Muscle layer of colon (tissue), 2 donors: ENCODE results near the gene UTP25.
"Not testable (repeated sequence)": the region's sequence is repeated elsewhere in the genome, so short reads cannot be mapped to it uniquely, and the experiment has no call there.

Source experiments
- H3K27ac ChIP-seq: one replicate; pipeline ENCODE4 v1.7.0; 2013; ENCODE audit warnings: low read depth, mild to moderate bottlenecking, low read length, moderate library complexity
- H3K27me3 ChIP-seq, 2 donors: one replicate each; pipeline ENCODE4 v1.7.0; 2013; ENCODE audit warnings: low read length in 2 of 2, mild to moderate bottlenecking in 2 of 2; ENCODE audit not compliant: insufficient read depth in 2 of 2, control insufficient read depth in 1 of 2
- H3K36me3 ChIP-seq: one replicate; pipeline ENCODE4 v1.7.0; 2013; ENCODE audit warnings: mild to moderate bottlenecking, low read length; ENCODE audit not compliant: insufficient read depth
- H3K4me1 ChIP-seq: one replicate; pipeline ENCODE4 v1.7.0; 2013; ENCODE audit warnings: mild to moderate bottlenecking, low read length; ENCODE audit not compliant: insufficient read depth
- H3K4me3 ChIP-seq, 2 donors: one replicate each; pipeline ENCODE4 v1.7.0; 2013; ENCODE audit warnings: low read length in 2 of 2, low read depth in 1 of 2, mild to moderate bottlenecking in 1 of 2, moderate library complexity in 1 of 2
- H3K9ac ChIP-seq: one replicate; pipeline ENCODE4 v1.7.0; 2013; ENCODE audit warnings: low read length
- H3K9me3 ChIP-seq: one replicate; pipeline ENCODE4 v1.7.0; 2013; ENCODE audit warnings: mild to moderate bottlenecking, low read length
- donor health status: abdominal sarcoma.
- donor health status: Adenocarcinoma of cecum.

UTP25 gene

GRCh38 chr1:209889077-209889418, 61.3 kb downstream of the UTP25 start:
- no peak overlapping the region for H3K27ac ChIP-seq
- H3K4me1 ChIP-seq = no peaks in the 10 kb centered on the region
- H3K36me3 ChIP-seq = no peaks in the 10 kb centered on the region
- H3K27me3 ChIP-seq = no peaks in the 10 kb centered on the region
- H3K9me3 ChIP-seq = no peaks in the 10 kb centered on the region
- H3K4me3 ChIP-seq = no peak overlapping the region
- no peak overlapping the region for H3K9ac ChIP-seq

- H3K36me3 ChIP-seq = no peaks in the 10 kb centered on the region
- no peaks in the 10 kb centered on the region for H3K27me3 ChIP-seq
- no peaks in the 10 kb centered on the region for H3K4me1 ChIP-seq
- no peak overlapping the region for H3K9ac ChIP-seq
- H3K4me3 ChIP-seq = no peak overlapping the region
- H3K9me3 ChIP-seq = no peaks in the 10 kb centered on the region
- H3K27ac ChIP-seq = no peak overlapping the region
These were observed 63.0 kb downstream of the UTP25 start for GRCh38 chr1:209890641-209891330.

GRCh38 chr1:209893751-209894150, 66.0 kb downstream of the UTP25 start:
- H3K9me3 ChIP-seq = no peaks in the 10 kb centered on the region
- H3K4me3 ChIP-seq = no peak overlapping the region
- no peaks in the 10 kb centered on the region for H3K4me1 ChIP-seq
- no peaks in the 10 kb centered on the region for H3K36me3 ChIP-seq
- no peak overlapping the region for H3K9ac ChIP-seq
- H3K27me3 ChIP-seq = no peaks in the 10 kb centered on the region
- H3K27ac ChIP-seq = no peak overlapping the region

- Histone ChIP-seq H3K9ac (no peak overlapping the region), H3K4me3 (no peak overlapping the region), H3K36me3 (no peaks in the 10 kb centered on the region), H3K9me3 (no peaks in the 10 kb centered on the region), H3K4me1 (no peaks in the 10 kb centered on the region), H3K27ac (no peak overlapping the region), H3K27me3 (no peaks in the 10 kb centered on the region)
These were observed 67.9 kb downstream of the UTP25 start for GRCh38 chr1:209895709-209896108.

GRCh38 chr1:209896346-209896745, 68.6 kb downstream of the UTP25 start:
- H3K9ac ChIP-seq = no peak overlapping the region
- H3K4me1 ChIP-seq = no peaks in the 10 kb centered on the region
- no peaks in the 10 kb centered on the region for H3K27me3 ChIP-seq
- H3K9me3 ChIP-seq = no peaks in the 10 kb centered on the region
- H3K36me3 ChIP-seq = no peaks in the 10 kb centered on the region
- no peak overlapping the region for H3K4me3 ChIP-seq
- no peak overlapping the region for H3K27ac ChIP-seq

DNA sequence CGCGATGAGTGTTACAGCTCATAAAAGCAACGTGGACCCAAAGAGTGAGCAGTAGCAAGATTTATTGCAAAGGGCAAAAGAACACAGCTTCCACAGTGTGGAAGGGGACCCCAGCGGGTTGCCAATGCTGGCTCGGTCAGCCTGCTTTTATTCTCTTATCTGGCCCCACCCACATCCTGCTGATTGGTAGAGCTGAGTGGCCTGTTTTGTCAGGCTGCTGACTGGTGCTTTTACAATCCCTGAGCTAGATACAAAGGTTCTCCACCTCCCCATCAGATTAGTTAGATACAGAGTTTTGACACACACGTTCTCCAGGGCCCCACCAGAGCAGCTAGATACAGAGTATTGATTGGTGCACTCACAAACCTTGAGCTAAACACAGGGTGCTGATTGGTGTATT, 70.5 kb downstream of the UTP25 start:
- H3K9me3 ChIP-seq, H3K27ac ChIP-seq, H3K36me3 ChIP-seq, H3K27me3 ChIP-seq, H3K4me1 ChIP-seq, H3K9ac ChIP-seq, H3K4me3 ChIP-seq: not testable (repeated sequence)

GRCh38 chr1:209898851-209899250, 71.1 kb downstream of the UTP25 start:
- H3K9ac ChIP-seq, H3K27me3 ChIP-seq, H3K9me3 ChIP-seq: not testable (repeated sequence)

GRCh38 chr1:209899948-209900347, 72.2 kb downstream of the UTP25 start:
- no peaks in the 10 kb centered on the region for H3K27me3 ChIP-seq
- no peak overlapping the region for H3K9ac ChIP-seq
- H3K4me1 ChIP-seq = no peaks in the 10 kb centered on the region
- no peak overlapping the region for H3K4me3 ChIP-seq
- H3K9me3 ChIP-seq = no peaks in the 10 kb centered on the region
- no peak overlapping the region for H3K27ac ChIP-seq
- no peaks in the 10 kb centered on the region for H3K36me3 ChIP-seq

More at GRCh38 chr1:209898851-209899250, 71.1 kb downstream of the UTP25 start:
- not testable (repeated sequence) for H3K36me3 ChIP-seq, H3K4me3 ChIP-seq, H3K4me1 ChIP-seq, H3K27ac ChIP-seq

- Histone ChIP-seq H3K4me3 (no peak overlapping the region), H3K36me3 (no peaks in the 10 kb centered on the region), H3K27me3 (no peaks in the 10 kb centered on the region), H3K27ac (no peak overlapping the region), H3K9ac (no peak overlapping the region), H3K4me1 (no peaks in the 10 kb centered on the region), H3K9me3 (no peaks in the 10 kb centered on the region)
These were observed 73.0 kb downstream of the UTP25 start for GRCh38 chr1:209900734-209901133.

GRCh38 chr1:209901211-209901610, 73.4 kb downstream of the UTP25 start:
- no peaks in the 10 kb centered on the region for H3K9me3 ChIP-seq
- no peaks in the 10 kb centered on the region for H3K4me1 ChIP-seq
- no peaks in the 10 kb centered on the region for H3K36me3 ChIP-seq
- H3K27ac ChIP-seq = no peak overlapping the region
- no peaks in the 10 kb centered on the region for H3K27me3 ChIP-seq
- H3K9ac ChIP-seq = no peak overlapping the region
- no peak overlapping the region for H3K4me3 ChIP-seq

DNA sequence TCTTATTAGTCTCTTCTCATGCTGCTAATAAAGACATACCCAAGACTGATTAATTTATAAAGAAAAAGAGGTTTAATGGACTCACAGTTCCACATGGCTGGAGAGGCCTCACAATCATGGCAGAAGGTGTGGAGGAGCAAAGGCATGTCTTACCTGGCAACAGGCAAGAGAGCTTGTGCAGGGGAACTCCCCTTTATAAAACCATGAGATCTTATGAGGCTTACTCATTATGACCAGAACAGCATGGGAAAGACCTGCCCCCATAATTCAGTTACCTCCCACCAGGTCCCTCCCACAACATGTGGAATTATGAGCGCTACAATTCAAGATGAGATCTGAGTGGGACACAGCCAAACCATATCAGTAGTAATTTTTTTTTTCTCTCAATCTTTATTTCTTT, 77.0 kb downstream of the UTP25 start:
- H3K27me3 ChIP-seq = not testable (repeated sequence)

More for the DNA sequence above, 77.0 kb downstream of the UTP25 start:
- H3K4me1 ChIP-seq, H3K4me3 ChIP-seq, H3K27ac ChIP-seq, H3K9ac ChIP-seq, H3K9me3 ChIP-seq, H3K36me3 ChIP-seq: not testable (repeated sequence)
